K562 (cell line): Measurements from ENCODE around the gene GLYAT.

ENCODE experiments used
- ATF2 ChIP-seq: sonication (generic); formaldehyde crosslinking; IDR thresholded peaks from 2 replicates; pipeline ENCODE4 v1.8.1; 2022; ENCODE audit warnings: missing genetic modification reagents
- BRF2 ChIP-seq: IDR thresholded peaks from 3 replicates; pipeline ENCODE4 v1.6.1; 2011; ENCODE audit warnings: borderline replicate concordance, mild to moderate bottlenecking; ENCODE audit not compliant: insufficient read length, insufficient read depth
- CBX8 ChIP-seq: fragments of 200-600 bp; sonication (generic); IDR thresholded peaks from 2 replicates; pipeline ENCODE4 v1.6.1; 2012; ENCODE audit warnings: borderline replicate concordance, mixed run types, low read depth, mild to moderate bottlenecking, moderate library complexity, mixed read lengths, low read length, control low read depth, inconsistent platforms; ENCODE audit not compliant: poor library complexity, severe bottlenecking; ENCODE audit errors: extremely low read depth
- GATA2 ChIP-seq: sonication (generic); formaldehyde crosslinking; IDR thresholded peaks from 2 replicates; pipeline ENCODE4 v1.4.0; 2020; ENCODE audit warnings: mild to moderate bottlenecking, missing genetic modification reagents
- REST ChIP-seq, 2 experiments: fragments of 450-650 bp; formaldehyde crosslinking in 1 of 2; IDR thresholded peaks; 2 replicates each; pipeline versions ENCODE4 v1.4.0 to v1.6.1; 2014 to 2020; ENCODE audit warnings: mild to moderate bottlenecking in 2 of 2, borderline replicate concordance in 1 of 2, low read depth in 1 of 2
- SRSF9 ChIP-seq: fragments of 200-400 bp; formaldehyde crosslinking; IDR thresholded peaks from 2 replicates; pipeline ENCODE4 v1.6.1; 2017; ENCODE audit warnings: low read depth, low read length, borderline replicate concordance
- TCF7 ChIP-seq: sonication (generic); IDR thresholded peaks from 2 replicates; pipeline ENCODE4 v1.6.1; 2016; ENCODE audit warnings: antibody characterized with exemption, borderline replicate concordance
- ZBTB26 ChIP-seq: fragments of 450-650 bp; formaldehyde crosslinking; IDR thresholded peaks from 2 replicates; pipeline ENCODE4 v1.4.0; 2022; ENCODE audit warnings: missing genetic modification characterization
- ZBTB40 ChIP-seq, 2 experiments: fragments of 450-650 bp in 1 of 2; sonication (generic) in 1 of 2; formaldehyde crosslinking in 1 of 2; IDR thresholded peaks; 2 replicates each; pipeline versions ENCODE4 v1.7.1 to v1.9.0; 2016 to 2022; ENCODE audit warnings: inconsistent platforms in 1 of 2, mild to moderate bottlenecking in 1 of 2, missing genetic modification reagents in 1 of 2

GRCh38 chr11:58711832-58712231, 19.9 kb downstream of the GLYAT start:
- TF ChIP-seq ZBTB40 (IDR thresholded peaks at IDR 0.05), result no peak
- TF ChIP-seq ZBTB40 (CRISPR knock-in tag; IDR thresholded peaks at IDR 0.05), result no peak
- TF ChIP-seq REST (IDR thresholded peaks at IDR 0.05; ENCODE audit: borderline replicate concordance), result no peak
- TF ChIP-seq REST (CRISPR knock-in tag; IDR thresholded peaks at IDR 0.05; ENCODE audit: low read depth), result no peak
- TF ChIP-seq ZBTB26 (CRISPR knock-in tag), result no peak
- TF ChIP-seq CBX8, result no peak
- no peak for TF ChIP-seq SRSF9
- no peak for TF ChIP-seq TCF7
- TF ChIP-seq ATF2 (CRISPR knock-in tag), result no peak
- no peak for TF ChIP-seq BRF2
- TF ChIP-seq GATA2 (CRISPR knock-in tag), result no peak
